Endodermal cell (in vitro differentiated cells): ENCODE measurements around the gene PIGB. TPM values are rescaled to one million over a fixed set of nuclear protein-coding genes. Genes with fewer than 3 reads are reported as not detected.

Source experiments
- DNase-seq: peaks from one replicate; pipeline ENCODE4 v3.0.0-alpha.2; 2017
- H3K27ac ChIP-seq: 2 replicates; pipeline ENCODE4 v1.5.1; 2013; ENCODE audit warnings: mild to moderate bottlenecking, low read depth, low read length, moderate library complexity
- H3K27me3 ChIP-seq: 2 replicates; pipeline ENCODE4 v1.6.1; 2013; ENCODE audit warnings: mild to moderate bottlenecking, low read length, moderate library complexity; ENCODE audit not compliant: insufficient read depth, control insufficient read depth, poor library complexity, severe bottlenecking
- H3K36me3 ChIP-seq: 2 replicates; pipeline ENCODE4 v1.7.0; 2013; ENCODE audit warnings: mild to moderate bottlenecking, low read length, moderate library complexity; ENCODE audit not compliant: control insufficient read depth, insufficient read depth
- H3K4me1 ChIP-seq: one replicate; pipeline ENCODE4 v1.7.0; 2013; ENCODE audit warnings: low read length; ENCODE audit not compliant: control insufficient read depth, insufficient read depth
- H3K4me3 ChIP-seq: 2 replicates; pipeline ENCODE4 v1.5.1; 2013; ENCODE audit warnings: mild to moderate bottlenecking, low read length, moderate library complexity
- H3K9ac ChIP-seq: 2 replicates; pipeline ENCODE4 v1.6.1; 2013; ENCODE audit warnings: mild to moderate bottlenecking, low read length, moderate library complexity; ENCODE audit not compliant: poor library complexity, severe bottlenecking; ENCODE audit errors: extremely low read depth
- H3K9me3 ChIP-seq: 2 replicates; pipeline ENCODE4 v1.6.1; 2013; ENCODE audit warnings: mild to moderate bottlenecking, low read length, moderate library complexity; ENCODE audit not compliant: control insufficient read depth
- H3K27ac Mint-ChIP-seq: 2 replicates; pipeline ENCODE4 v1.8.0; 2020; ENCODE audit warnings: mixed read lengths
- H3K27me3 Mint-ChIP-seq: 2 replicates; pipeline ENCODE4 v1.8.0; 2021; ENCODE audit warnings: mild to moderate bottlenecking, mixed read lengths; ENCODE audit not compliant: insufficient read depth
- H3K36me3 Mint-ChIP-seq: 2 replicates; pipeline ENCODE4 v1.8.0; 2020; ENCODE audit warnings: low read depth, mixed read lengths
- H3K4me1 Mint-ChIP-seq: 2 replicates; pipeline ENCODE4 v1.8.0; 2020; ENCODE audit warnings: mixed read lengths
- H3K4me3 Mint-ChIP-seq: 2 replicates; pipeline ENCODE4 v1.8.0; 2020; ENCODE audit warnings: mild to moderate bottlenecking, moderate library complexity, mixed read lengths
- H3K9me3 Mint-ChIP-seq: 2 replicates; pipeline ENCODE4 v1.8.0; 2020; ENCODE audit warnings: mild to moderate bottlenecking, mixed read lengths
- CTCF ChIP-seq: fragments of 200-600 bp; sonication (generic); conservative IDR thresholded peaks from 2 replicates; pipeline ENCODE4 v1.5.0; 2021; ENCODE audit warnings: antibody characterized with exemption, mild to moderate bottlenecking
- WGBS, 2 experiments: methylation state at CpG; one replicate each; pipeline versions ENCODE4 v1.1.5 to v1.1.7; 2013; ENCODE audit warnings: missing lambda C conversion rate in 2 of 2, mixed read lengths in 1 of 2; ENCODE audit not compliant: insufficient coverage in 1 of 2, insufficient read length in 1 of 2; 5-methylcytosine and 5-hydroxymethylcytosine counted together
- total RNA-seq, 2 donors: library from RNA; stranded (reverse); fragmentation: NEBNext Ultra II Directional in 1 of 2; extraction: Animal tissue kit (Norgen Biotek cat#: 25700) in 1 of 2; gene quantifications; 2 replicates in 1 of 2; 3 replicates in 1 of 2; pipeline ENCODE4 v1.2.1, GENCODE V29; 2021

The PIGB gene
- total RNA-seq, 2 donors from 2014 or later: 9.3 to 9.4 TPM

- H3K27me3 Mint-ChIP-seq: no peaks in the 10 kb centered on the region
- no peak overlapping the region for H3K27ac Mint-ChIP-seq
- no peaks in the 10 kb centered on the region for H3K27me3 ChIP-seq
- H3K36me3 Mint-ChIP-seq: peaks cover 19% of the 10 kb centered on the region
- H3K36me3 ChIP-seq: no peaks in the 10 kb centered on the region
- DNase-seq: no peak
- peaks cover 8% of the 10 kb centered on the region for H3K4me1 Mint-ChIP-seq
- no peak overlapping the region for H3K4me3 ChIP-seq
- no peak overlapping the region for H3K9ac ChIP-seq
- no peaks in the 10 kb centered on the region for H3K9me3 ChIP-seq
- no peaks in the 10 kb centered on the region for H3K9me3 Mint-ChIP-seq
- H3K4me1 ChIP-seq: no peaks in the 10 kb centered on the region
- TF ChIP-seq CTCF: no peak
- no peak overlapping the region for H3K4me3 Mint-ChIP-seq
- 45 to 80% methylated on average over 1 to 2 of the region's 2 CpGs for WGBS, 2 experiments
- no peak overlapping the region for H3K27ac ChIP-seq
These were observed 34.0 kb downstream of the PIGB start for GRCh38 chr15:55353025-55353424.

GRCh38 chr15:55356985-55357585, 38.1 kb downstream of the PIGB start:
- Mint-ChIP-seq H3K4me3 (no peak overlapping the region), H3K27ac (no peak overlapping the region), H3K9me3 (no peaks in the 10 kb centered on the region), H3K36me3 (peaks cover 6% of the 10 kb centered on the region), H3K27me3 (no peaks in the 10 kb centered on the region), H3K4me1 (peaks cover 12% of the 10 kb centered on the region)
- no peak overlapping the region for H3K27ac ChIP-seq
- no peak overlapping the region for H3K9ac ChIP-seq
- TF ChIP-seq CTCF: no peak
- H3K4me3 ChIP-seq: no peak overlapping the region
- no peak for DNase-seq
- H3K4me1 ChIP-seq: no peaks in the 10 kb centered on the region
- 97 to 100% methylated on average over 5 of the region's 5 CpGs for WGBS, 2 experiments
- no peaks in the 10 kb centered on the region for H3K9me3 ChIP-seq
- H3K36me3 ChIP-seq: no peaks in the 10 kb centered on the region
- no peaks in the 10 kb centered on the region for H3K27me3 ChIP-seq

- Histone ChIP-seq H3K4me3 (no peak overlapping the region), H3K27ac (no peak overlapping the region), H3K9me3 (no peaks in the 10 kb centered on the region), H3K27me3 (no peaks in the 10 kb centered on the region), H3K4me1 (no peaks in the 10 kb centered on the region), H3K9ac (no peak overlapping the region), H3K36me3 (no peaks in the 10 kb centered on the region)
- TF ChIP-seq CTCF: no peak
- Mint-ChIP-seq H3K4me3 (no peak overlapping the region), H3K4me1 (peaks cover 12% of the 10 kb centered on the region), H3K27ac (no peak overlapping the region), H3K27me3 (no peaks in the 10 kb centered on the region), H3K36me3 (peaks cover 8% of the 10 kb centered on the region), H3K9me3 (no peaks in the 10 kb centered on the region)
- no peak for DNase-seq
- WGBS, 2 experiments: 96 to 100% methylated on average over 2 of the region's 2 CpGs
These were observed 38.8 kb downstream of the PIGB start for GRCh38 chr15:55357774-55358173.
